Epithelial cell of esophagus (primary cell): ENCODE results near the gene VOPP1.
"Not testable (repeated sequence)": the region's sequence is repeated elsewhere in the genome, so short reads cannot be mapped to it uniquely, and the experiment has no call there.

Source experiments
- DNase-seq: peaks from one replicate; pipeline ENCODE4 v3.0.0; 2010; ENCODE audit warnings: low read depth
- H3K4me3 ChIP-seq: 2 replicates; pipeline ENCODE4 v1.5.1; 2011; ENCODE audit warnings: mild to moderate bottlenecking, low read length, control low read depth
- CTCF ChIP-seq: IDR thresholded peaks from 2 replicates; pipeline ENCODE4 v1.5.1; 2011; ENCODE audit warnings: low read depth, mild to moderate bottlenecking, low read length, control low read depth, inconsistent platforms; ENCODE audit not compliant: insufficient read depth; ENCODE audit errors: missing control alignments

VOPP1 gene

GRCh38 chr7:55515569-55516279, 56.6 kb downstream of the VOPP1 start:
- no peak overlapping the region for H3K4me3 ChIP-seq
- DNase-seq: no peak
- no peak for TF ChIP-seq CTCF

GRCh38 chr7:55514546-55515265, 57.6 kb downstream of the VOPP1 start:
- DNase-seq: no peak
- TF ChIP-seq CTCF: no peak
- H3K4me3 ChIP-seq: no peak overlapping the region

- no peak for DNase-seq
- H3K4me3 ChIP-seq: no peak overlapping the region
- no peak for TF ChIP-seq CTCF
Observed at GRCh38 chr7:55513868-55514267, 58.4 kb downstream of the VOPP1 start.

GRCh38 chr7:55512635-55513191, 59.6 kb downstream of the VOPP1 start:
- TF ChIP-seq CTCF: no peak
- DNase-seq: no peak
- H3K4me3 ChIP-seq: no peak overlapping the region

- H3K4me3 ChIP-seq: no peak overlapping the region
- TF ChIP-seq CTCF: no peak
Observed at GRCh38 chr7:55510621-55511020, 61.7 kb downstream of the VOPP1 start.

GRCh38 chr7:55510206-55510605, 62.1 kb downstream of the VOPP1 start:
- H3K4me3 ChIP-seq, DNase-seq: not testable (repeated sequence)

More at GRCh38 chr7:55510621-55511020, 61.7 kb downstream of the VOPP1 start:
- DNase-seq: no peak

- no peak overlapping the region for H3K4me3 ChIP-seq
- no peak for DNase-seq
- TF ChIP-seq CTCF: no peak
Observed at GRCh38 chr7:55509322-55509721, 63.0 kb downstream of the VOPP1 start.
